ENCODE data around the gene HLF. TPM values are rescaled to one million over a fixed set of nuclear protein-coding genes. Genes with fewer than 3 reads are reported as not detected.

Gene HLF
- total RNA-seq, 1 experiment from 2014 or later = 1.5 TPM

DNA sequence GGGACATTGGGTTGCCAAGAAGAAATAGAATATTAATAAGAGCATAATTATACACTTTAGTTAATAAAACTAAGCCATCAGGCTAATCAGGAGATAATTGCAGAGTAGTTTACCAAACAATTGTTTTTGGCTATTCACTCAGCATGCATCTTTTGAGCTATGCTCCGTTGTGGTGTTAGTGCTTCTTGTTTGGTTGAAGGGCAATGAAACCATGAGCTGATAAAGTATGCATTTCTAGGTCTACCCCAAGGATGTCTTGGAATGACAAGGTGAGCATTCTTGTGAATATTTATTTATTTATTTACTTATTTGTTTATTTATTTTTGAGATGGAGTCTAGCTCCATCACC, 6.4 kb downstream of the HLF start:
- H3K36me3 ChIP-seq (ENCODE audit: control insufficient read depth in 1 of 2, insufficient read depth in 2 of 2, low read length in 2 of 2) = no peaks in the 10 kb centered on the region

More for the DNA sequence above, 6.4 kb downstream of the HLF start:
- POLR2A ChIA-PET = no interaction called here
- H3K79me2 ChIP-seq (ENCODE audit: insufficient read depth, low read length) = no peaks in the 10 kb centered on the region
- H3K9me2 ChIP-seq (ENCODE audit: insufficient read depth) = no peaks in the 10 kb centered on the region
- H3K4me1 ChIP-seq (ENCODE audit: control insufficient read depth in 1 of 2, insufficient read depth in 2 of 2, low read length in 2 of 2) = peaks cover 0 to 1% of the 10 kb centered on the region in 2 experiments; a peak in 1 of 4 replicates
- no peak overlapping the region for H2AFZ ChIP-seq (ENCODE audit: low read depth, low read length, poor library complexity, severe bottlenecking)
- no peak overlapping the region for H3K4me2 ChIP-seq (ENCODE audit: low read length)
- no peak overlapping the region for H3K9ac ChIP-seq (ENCODE audit: low read length)
- intact Hi-C loops (cut with micrococcal nuclease) = no loop called here
- H4K20me1 ChIP-seq (ENCODE audit: insufficient read depth) = no peaks in the 10 kb centered on the region
- TF ChIP-seq EZH2 (IDR thresholded peaks at IDR 0.05) (no peak), EZH2phosphoT487 (IDR thresholded peaks at IDR 0.05; ENCODE audit: borderline replicate concordance) (no peak), RAD21 (IDR thresholded peaks at IDR 0.05; ENCODE audit: low read depth) (no peak), SRF (IDR thresholded peaks at IDR 0.05; ENCODE audit: low read depth) (no peak), SP1 (IDR thresholded peaks at IDR 0.05; ENCODE audit: low read depth) (no peak), EGR1 (IDR thresholded peaks at IDR 0.05; ENCODE audit: low read depth) (no peak), POLR2AphosphoS5 (IDR thresholded peaks at IDR 0.05; ENCODE audit: low read depth, low read length) (no peak), ELF1 (IDR thresholded peaks at IDR 0.05; ENCODE audit: borderline replicate concordance, low read depth) (no peak), CBX3 (IDR thresholded peaks at IDR 0.05; ENCODE audit: low read depth) (no peak)
- TF ChIP-seq, protein P1, sequence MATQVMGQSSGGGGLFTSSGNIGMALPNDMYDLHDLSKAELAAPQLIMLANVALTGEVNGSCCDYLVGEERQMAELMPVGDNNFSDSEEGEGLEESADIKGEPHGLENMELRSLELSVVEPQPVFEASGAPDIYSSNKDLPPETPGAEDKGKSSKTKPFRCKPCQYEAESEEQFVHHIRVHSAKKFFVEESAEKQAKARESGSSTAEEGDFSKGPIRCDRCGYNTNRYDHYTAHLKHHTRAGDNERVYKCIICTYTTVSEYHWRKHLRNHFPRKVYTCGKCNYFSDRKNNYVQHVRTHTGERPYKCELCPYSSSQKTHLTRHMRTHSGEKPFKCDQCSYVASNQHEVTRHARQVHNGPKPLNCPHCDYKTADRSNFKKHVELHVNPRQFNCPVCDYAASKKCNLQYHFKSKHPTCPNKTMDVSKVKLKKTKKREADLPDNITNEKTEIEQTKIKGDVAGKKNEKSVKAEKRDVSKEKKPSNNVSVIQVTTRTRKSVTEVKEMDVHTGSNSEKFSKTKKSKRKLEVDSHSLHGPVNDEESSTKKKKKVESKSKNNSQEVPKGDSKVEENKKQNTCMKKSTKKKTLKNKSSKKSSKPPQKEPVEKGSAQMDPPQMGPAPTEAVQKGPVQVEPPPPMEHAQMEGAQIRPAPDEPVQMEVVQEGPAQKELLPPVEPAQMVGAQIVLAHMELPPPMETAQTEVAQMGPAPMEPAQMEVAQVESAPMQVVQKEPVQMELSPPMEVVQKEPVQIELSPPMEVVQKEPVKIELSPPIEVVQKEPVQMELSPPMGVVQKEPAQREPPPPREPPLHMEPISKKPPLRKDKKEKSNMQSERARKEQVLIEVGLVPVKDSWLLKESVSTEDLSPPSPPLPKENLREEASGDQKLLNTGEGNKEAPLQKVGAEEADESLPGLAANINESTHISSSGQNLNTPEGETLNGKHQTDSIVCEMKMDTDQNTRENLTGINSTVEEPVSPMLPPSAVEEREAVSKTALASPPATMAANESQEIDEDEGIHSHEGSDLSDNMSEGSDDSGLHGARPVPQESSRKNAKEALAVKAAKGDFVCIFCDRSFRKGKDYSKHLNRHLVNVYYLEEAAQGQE (IDR thresholded peaks at IDR 0.05; ENCODE audit: low read depth) = no peak
- TF ChIP-seq, protein P2, sequence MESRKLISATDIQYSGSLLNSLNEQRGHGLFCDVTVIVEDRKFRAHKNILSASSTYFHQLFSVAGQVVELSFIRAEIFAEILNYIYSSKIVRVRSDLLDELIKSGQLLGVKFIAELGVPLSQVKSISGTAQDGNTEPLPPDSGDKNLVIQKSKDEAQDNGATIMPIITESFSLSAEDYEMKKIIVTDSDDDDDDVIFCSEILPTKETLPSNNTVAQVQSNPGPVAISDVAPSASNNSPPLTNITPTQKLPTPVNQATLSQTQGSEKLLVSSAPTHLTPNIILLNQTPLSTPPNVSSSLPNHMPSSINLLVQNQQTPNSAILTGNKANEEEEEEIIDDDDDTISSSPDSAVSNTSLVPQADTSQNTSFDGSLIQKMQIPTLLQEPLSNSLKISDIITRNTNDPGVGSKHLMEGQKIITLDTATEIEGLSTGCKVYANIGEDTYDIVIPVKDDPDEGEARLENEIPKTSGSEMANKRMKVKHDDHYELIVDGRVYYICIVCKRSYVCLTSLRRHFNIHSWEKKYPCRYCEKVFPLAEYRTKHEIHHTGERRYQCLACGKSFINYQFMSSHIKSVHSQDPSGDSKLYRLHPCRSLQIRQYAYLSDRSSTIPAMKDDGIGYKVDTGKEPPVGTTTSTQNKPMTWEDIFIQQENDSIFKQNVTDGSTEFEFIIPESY (IDR thresholded peaks at IDR 0.05; ENCODE audit: extremely low read depth, insufficient replicate concordance, low read length) = no peak
- TF ChIP-seq, protein P3, sequence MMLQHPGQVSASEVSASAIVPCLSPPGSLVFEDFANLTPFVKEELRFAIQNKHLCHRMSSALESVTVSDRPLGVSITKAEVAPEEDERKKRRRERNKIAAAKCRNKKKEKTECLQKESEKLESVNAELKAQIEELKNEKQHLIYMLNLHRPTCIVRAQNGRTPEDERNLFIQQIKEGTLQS (IDR thresholded peaks at IDR 0.05) = no peak
- TF ChIP-seq, protein P4, sequence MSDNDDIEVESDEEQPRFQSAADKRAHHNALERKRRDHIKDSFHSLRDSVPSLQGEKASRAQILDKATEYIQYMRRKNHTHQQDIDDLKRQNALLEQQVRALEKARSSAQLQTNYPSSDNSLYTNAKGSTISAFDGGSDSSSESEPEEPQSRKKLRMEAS (IDR thresholded peaks at IDR 0.05) = no peak
- TF ChIP-seq, protein P5, sequence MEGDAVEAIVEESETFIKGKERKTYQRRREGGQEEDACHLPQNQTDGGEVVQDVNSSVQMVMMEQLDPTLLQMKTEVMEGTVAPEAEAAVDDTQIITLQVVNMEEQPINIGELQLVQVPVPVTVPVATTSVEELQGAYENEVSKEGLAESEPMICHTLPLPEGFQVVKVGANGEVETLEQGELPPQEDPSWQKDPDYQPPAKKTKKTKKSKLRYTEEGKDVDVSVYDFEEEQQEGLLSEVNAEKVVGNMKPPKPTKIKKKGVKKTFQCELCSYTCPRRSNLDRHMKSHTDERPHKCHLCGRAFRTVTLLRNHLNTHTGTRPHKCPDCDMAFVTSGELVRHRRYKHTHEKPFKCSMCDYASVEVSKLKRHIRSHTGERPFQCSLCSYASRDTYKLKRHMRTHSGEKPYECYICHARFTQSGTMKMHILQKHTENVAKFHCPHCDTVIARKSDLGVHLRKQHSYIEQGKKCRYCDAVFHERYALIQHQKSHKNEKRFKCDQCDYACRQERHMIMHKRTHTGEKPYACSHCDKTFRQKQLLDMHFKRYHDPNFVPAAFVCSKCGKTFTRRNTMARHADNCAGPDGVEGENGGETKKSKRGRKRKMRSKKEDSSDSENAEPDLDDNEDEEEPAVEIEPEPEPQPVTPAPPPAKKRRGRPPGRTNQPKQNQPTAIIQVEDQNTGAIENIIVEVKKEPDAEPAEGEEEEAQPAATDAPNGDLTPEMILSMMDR (IDR thresholded peaks at IDR 0.05 in 2 of 3, conservative IDR thresholded peaks at IDR 0.05 in 1 of 3; ENCODE audit: borderline replicate concordance in 1 of 3, insufficient read depth in 1 of 3, low read depth in 2 of 3, low read length in 2 of 3) = no peak
- no peaks in the 10 kb centered on the region for H3K9me3 ChIP-seq (ENCODE audit: control insufficient read depth in 1 of 2, insufficient read depth in 1 of 2, low read depth in 1 of 2, low read length in 2 of 2)
- H3K27me3 ChIP-seq (ENCODE audit: insufficient read depth, low read length) = no peaks in the 10 kb centered on the region
- CTCF ChIA-PET = no interaction called here
- RAD21 ChIA-PET (ENCODE audit: low non-redundant PET in 1 of 2, low total read pairs in 2 of 2, uncharacterized antibody in 2 of 2, unreplicated experiment in 2 of 2) = no interaction called here
- no peak for ATAC-seq
- H3K27ac ChIP-seq (ENCODE audit: low read depth, low read length) = no peak overlapping the region
- BruUV-seq (replicated peaks) = no TSS peak
- H3K4me3 ChIP-seq (replicated peaks in 1 of 2; ENCODE audit: low read depth in 1 of 2, low read length in 2 of 2) = no peak overlapping the region
- DNase-seq (ENCODE audit: low read depth, low spot score) = no peak

All from HCT116 (cell line).